Heart left ventricle (tissue), 13 donors: ENCODE data around the gene BABAM1.

Experiments
- POLR2A ChIP-seq, 2 donors: fragments of 450-650 bp; IDR thresholded peaks; one replicate each; pipeline ENCODE4 v1.6.1; 2017; ENCODE audit warnings: antibody characterized with exemption in 2 of 2, mild to moderate bottlenecking in 2 of 2, moderate library complexity in 2 of 2
- TF ChIP-seq, protein P1 (sequence below), 12 donors: fragments of 200-600 bp; sonication (generic) in 4 of 12; IDR thresholded peaks; one replicate each; pipeline versions ENCODE4 v1.5.0 to v1.8.0; 2018 to 2022; ENCODE audit warnings: antibody characterized with exemption in 12 of 12, mild to moderate bottlenecking in 5 of 12
- donor health status: ischemic (EF 13 %, LVEDD 7.1; RV severe dilation, severe dysfunction).
- donor health status: DM: no; HTN: yes; CAD: no.
- donor health status: DM: no; HTN: no; CAD: no.
- donor health status: ischemic (EF 25% LVEDD 6.9; RV normal size, moderate dysfunction).
- donor health status: ischemic (EF 25% LVEDD 5.7; RV mildly dilated, moderate dysfunction).
- donor health status: ischemic (EF 35%, LVEDD 5.7; RV mildly dilated, moderate dysfunction).
- donor health status: nonischemic (EF 11% LVEDD 7.7; RV severe dilation, severe dysfunction).
- donor health status: DM: yes; HTN: yes; CAD: no.
- donor health status: PGD.
- donor health status: ischemic (EF 29% LVEDD 5.4; RV normal size, mild dysfunction).
- donor health status: nonischemic (EF 23%, LVEDD 6.1; RV moderate dilation, normal function).

- TF ChIP-seq, protein P1, sequence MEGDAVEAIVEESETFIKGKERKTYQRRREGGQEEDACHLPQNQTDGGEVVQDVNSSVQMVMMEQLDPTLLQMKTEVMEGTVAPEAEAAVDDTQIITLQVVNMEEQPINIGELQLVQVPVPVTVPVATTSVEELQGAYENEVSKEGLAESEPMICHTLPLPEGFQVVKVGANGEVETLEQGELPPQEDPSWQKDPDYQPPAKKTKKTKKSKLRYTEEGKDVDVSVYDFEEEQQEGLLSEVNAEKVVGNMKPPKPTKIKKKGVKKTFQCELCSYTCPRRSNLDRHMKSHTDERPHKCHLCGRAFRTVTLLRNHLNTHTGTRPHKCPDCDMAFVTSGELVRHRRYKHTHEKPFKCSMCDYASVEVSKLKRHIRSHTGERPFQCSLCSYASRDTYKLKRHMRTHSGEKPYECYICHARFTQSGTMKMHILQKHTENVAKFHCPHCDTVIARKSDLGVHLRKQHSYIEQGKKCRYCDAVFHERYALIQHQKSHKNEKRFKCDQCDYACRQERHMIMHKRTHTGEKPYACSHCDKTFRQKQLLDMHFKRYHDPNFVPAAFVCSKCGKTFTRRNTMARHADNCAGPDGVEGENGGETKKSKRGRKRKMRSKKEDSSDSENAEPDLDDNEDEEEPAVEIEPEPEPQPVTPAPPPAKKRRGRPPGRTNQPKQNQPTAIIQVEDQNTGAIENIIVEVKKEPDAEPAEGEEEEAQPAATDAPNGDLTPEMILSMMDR (IDR thresholded peaks at IDR 0.05) = no peak
- no peak for TF ChIP-seq POLR2A (IDR thresholded peaks at IDR 0.05)
Measured at GRCh38 chr19:17311455-17312188, 44.4 kb downstream of the BABAM1 start.
